K562 (cell line): Measurements from ENCODE around the gene EIF4E. TPM values are rescaled to one million over a fixed set of nuclear protein-coding genes. Genes with fewer than 3 reads are reported as not detected.
A peak's percentile ranks its signal among the peaks of the same experiment; 100 is the strongest.

ENCODE experiments used
- FOXM1 ChIP-seq, 2 experiments: fragments of 450-650 bp in 1 of 2; sonication (generic) in 1 of 2; formaldehyde crosslinking in 1 of 2; IDR thresholded peaks; 2 replicates each; pipeline versions ENCODE4 v1.6.1 to v1.9.0; 2017 to 2022; ENCODE audit warnings: low read depth in 2 of 2, mild to moderate bottlenecking in 2 of 2, missing genetic modification reagents in 1 of 2, moderate library complexity in 1 of 2
- GABPB1 ChIP-seq: sonication (generic); formaldehyde crosslinking; IDR thresholded peaks from 2 replicates; pipeline ENCODE4 v1.8.0; 2022; ENCODE audit warnings: mild to moderate bottlenecking, missing genetic modification reagents
- HNRNPLL ChIP-seq: fragments of 200-400 bp; formaldehyde crosslinking; IDR thresholded peaks from 2 replicates; pipeline ENCODE4 v1.6.1; 2017; ENCODE audit warnings: low read length, low read depth, mild to moderate bottlenecking; ENCODE audit not compliant: poor library complexity, severe bottlenecking
- MECOM ChIP-seq: fragments of 250-450 bp; sonication (Bioruptor Pico); IDR thresholded peaks from 2 replicates; pipeline ENCODE4 v1.8.0; 2022; ENCODE audit warnings: inconsistent platforms
- MEF2A ChIP-seq: IDR thresholded peaks from 2 replicates; pipeline ENCODE4 v1.6.1; 2011; ENCODE audit warnings: low read depth, mild to moderate bottlenecking, low read length, moderate library complexity; ENCODE audit not compliant: control insufficient read depth
- NR2C1 ChIP-seq, 2 experiments: fragments of 450-650 bp; IDR thresholded peaks; 2 replicates each; pipeline ENCODE4 v1.6.1; 2017; ENCODE audit warnings: mild to moderate bottlenecking in 2 of 2, antibody characterized with exemption in 1 of 2, inconsistent platforms in 1 of 2, missing compliant biosample characterization in 1 of 2, missing genetic modification characterization in 1 of 2
- POLR2A ChIP-seq: fragments of 450-650 bp; conservative IDR thresholded peaks from 2 replicates; pipeline ENCODE4 v1.6.1; 2016
- POLR2B ChIP-seq: fragments of 450-650 bp; IDR thresholded peaks from 2 replicates; pipeline ENCODE4 v1.6.1; 2018; ENCODE audit warnings: low read depth; ENCODE audit not compliant: partially characterized antibody
- PTBP1 ChIP-seq: fragments of 200-400 bp; formaldehyde crosslinking; IDR thresholded peaks from 2 replicates; pipeline ENCODE4 v1.6.1; 2017; ENCODE audit warnings: low read depth, low read length
- SMARCC2 ChIP-seq: fragments of 450-650 bp; IDR thresholded peaks from 2 replicates; pipeline ENCODE4 v1.6.1; 2017; ENCODE audit warnings: antibody characterized with exemption, moderate library complexity, mild to moderate bottlenecking, low read depth
- ZNF316 ChIP-seq: fragments of 450-650 bp; IDR thresholded peaks from 2 replicates; pipeline ENCODE4 v1.6.1; 2016
- polyA plus RNA-seq, 8 experiments: library from polyadenylated mRNA; depleted of rRNA in 4 of 8; stranded (reverse) in 5 of 8; unstranded in 3 of 8; fragments of >200 nt; fragmentation: Nextera tagmentation in 2 of 8; fragmentation: Illumina TruSeq in 1 of 8; extraction: Ambion mirVana in 2 of 8; extraction: Trizol in 1 of 8; gene quantifications; 2 replicates each; pipeline versions ENCODE4 v1.2.1 to v1.2.3, GENCODE V29; 2011 to 2014; ENCODE audit warnings: inconsistent platforms in 1 of 8, missing spikeins in 1 of 8
- total RNA-seq, 7 experiments: library from RNA; depleted of rRNA in 6 of 7; stranded (reverse); fragments of >200 nt in 6 of 7; fragmentation: Illumina TruSeq in 2 of 7; extraction: Trizol in 2 of 7; gene quantifications; 2 replicates each; pipeline versions ENCODE4 v1.2.1 to v1.2.3, GENCODE V29; 2011 to 2021; ENCODE audit warnings: low replicate concordance in 1 of 7
- TF ChIP-seq, protein P1 (sequence below): fragments of 250-450 bp; sonication (Bioruptor Pico); IDR thresholded peaks from 2 replicates; pipeline ENCODE4 v1.9.0; 2021; ENCODE audit warnings: mild to moderate bottlenecking
- TF ChIP-seq, protein P2 (sequence below): fragments of 450-650 bp; IDR thresholded peaks from 2 replicates; pipeline ENCODE4 v1.6.1; 2017; ENCODE audit warnings: antibody characterized with exemption
- TF ChIP-seq, protein P3 (sequence below), 2 experiments: fragments of 450-650 bp in 1 of 2; sonication (generic) in 1 of 2; formaldehyde crosslinking in 1 of 2; IDR thresholded peaks in 1 of 2; conservative IDR thresholded peaks in 1 of 2; 2 replicates each; pipeline versions ENCODE4 v1.6.1 to v1.8.1; 2016 to 2023; ENCODE audit warnings: mild to moderate bottlenecking in 2 of 2, moderate library complexity in 2 of 2, inconsistent platforms in 1 of 2, missing genetic modification reagents in 1 of 2
- TF ChIP-seq, protein P4 (sequence below), 3 experiments: fragments of 200-800 bp in 1 of 3; fragments of 250-450 bp in 1 of 3; fragments of 450-650 bp in 1 of 3; sonication (Bioruptor Pico) in 1 of 3; sonication (Bioruptor generic) in 1 of 3; formaldehyde crosslinking in 1 of 3; IDR thresholded peaks; 2 replicates each; pipeline versions ENCODE4 v1.6.1 to v1.8.0; 2016 to 2022; ENCODE audit warnings: mild to moderate bottlenecking in 2 of 3, missing genetic modification characterization in 2 of 3, missing compliant biosample characterization in 1 of 3, moderate library complexity in 1 of 3

The EIF4E gene
- total and polyA plus RNA-seq, 9 of the 15 experiments (the other 6 are each of a cell fraction or from before 2014, with no cell fraction given), result 164 to 489 (median 179) TPM

DNA sequence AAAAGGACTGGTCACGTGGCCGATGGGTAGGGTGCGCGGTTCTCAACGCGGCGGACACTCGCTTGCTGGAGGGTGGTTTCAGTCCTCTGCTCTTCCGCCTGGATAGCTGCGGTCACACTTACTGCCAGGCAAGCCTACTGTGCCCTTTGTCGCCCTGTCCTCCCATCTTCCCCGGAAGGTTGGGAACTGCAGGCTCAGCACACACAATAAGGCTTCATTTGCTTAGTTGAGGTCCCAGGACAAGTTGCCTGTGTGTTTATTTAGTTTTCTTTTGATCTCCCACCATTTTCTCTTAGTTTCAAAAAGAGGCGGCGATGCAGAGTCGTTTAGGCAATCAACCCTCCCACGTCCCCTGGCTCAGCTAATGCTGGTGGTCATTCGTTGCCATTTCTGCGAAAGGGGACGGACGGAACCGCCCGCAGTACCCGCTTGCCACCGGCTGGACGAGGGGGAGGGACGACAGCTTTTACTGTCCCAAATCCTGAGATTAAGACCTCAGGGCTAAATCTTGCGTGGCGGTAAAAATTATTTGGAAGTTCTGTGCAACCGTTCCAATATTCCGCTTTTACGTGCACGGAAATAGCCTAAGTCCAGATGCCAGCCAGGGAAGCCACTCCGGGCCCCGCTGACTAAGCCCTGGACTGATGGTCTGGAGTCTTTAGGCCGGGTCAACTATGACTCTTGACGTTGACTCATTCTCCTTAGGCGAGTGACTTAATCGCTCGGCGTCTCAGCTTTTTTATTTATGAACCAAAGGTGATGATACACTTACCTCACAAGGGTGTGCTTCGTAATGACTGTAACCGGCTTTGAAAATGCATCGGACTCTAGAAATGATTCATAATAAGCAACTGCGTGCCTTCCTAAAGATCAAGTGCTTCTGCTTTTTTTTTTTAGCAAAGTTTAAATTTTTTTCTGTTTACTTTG lies 671 bp upstream of the EIF4E start (continued):
- TF ChIP-seq, protein P1, sequence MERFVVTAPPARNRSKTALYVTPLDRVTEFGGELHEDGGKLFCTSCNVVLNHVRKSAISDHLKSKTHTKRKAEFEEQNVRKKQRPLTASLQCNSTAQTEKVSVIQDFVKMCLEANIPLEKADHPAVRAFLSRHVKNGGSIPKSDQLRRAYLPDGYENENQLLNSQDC, result peak; percentile 22; the same call in 1 of the 2 replicates
- TF ChIP-seq FOXM1 (IDR thresholded peaks at IDR 0.05; ENCODE audit: low read depth) (0 out of 2 replicates have a peak, but pooled peaks have one; percentile 14), FOXM1 (CRISPR knock-in tag; IDR thresholded peaks at IDR 0.05; ENCODE audit: low read depth) (no peak), NR2C1 (IDR thresholded peaks at IDR 0.05) (no peak; the same call in 1 of the 2 replicates), NR2C1 (tag; IDR thresholded peaks at IDR 0.05) (no peak), POLR2A (peak; percentile 91), HNRNPLL (peak; percentile 38), GABPB1 (CRISPR knock-in tag) (peak; percentile 57), SMARCC2 (peak; percentile 58; the same call in 1 of the 2 replicates), MEF2A (peak; percentile 47; the same call in 1 of the 2 replicates), MECOM (CRISPR knock-in tag) (0 out of 2 replicates have a peak, but pooled peaks have one; percentile 55), PTBP1 (no peak), ZNF316 (peak; percentile 27; the same call in 1 of the 2 replicates), POLR2B (peak; percentile 26)
- TF ChIP-seq, protein P2, sequence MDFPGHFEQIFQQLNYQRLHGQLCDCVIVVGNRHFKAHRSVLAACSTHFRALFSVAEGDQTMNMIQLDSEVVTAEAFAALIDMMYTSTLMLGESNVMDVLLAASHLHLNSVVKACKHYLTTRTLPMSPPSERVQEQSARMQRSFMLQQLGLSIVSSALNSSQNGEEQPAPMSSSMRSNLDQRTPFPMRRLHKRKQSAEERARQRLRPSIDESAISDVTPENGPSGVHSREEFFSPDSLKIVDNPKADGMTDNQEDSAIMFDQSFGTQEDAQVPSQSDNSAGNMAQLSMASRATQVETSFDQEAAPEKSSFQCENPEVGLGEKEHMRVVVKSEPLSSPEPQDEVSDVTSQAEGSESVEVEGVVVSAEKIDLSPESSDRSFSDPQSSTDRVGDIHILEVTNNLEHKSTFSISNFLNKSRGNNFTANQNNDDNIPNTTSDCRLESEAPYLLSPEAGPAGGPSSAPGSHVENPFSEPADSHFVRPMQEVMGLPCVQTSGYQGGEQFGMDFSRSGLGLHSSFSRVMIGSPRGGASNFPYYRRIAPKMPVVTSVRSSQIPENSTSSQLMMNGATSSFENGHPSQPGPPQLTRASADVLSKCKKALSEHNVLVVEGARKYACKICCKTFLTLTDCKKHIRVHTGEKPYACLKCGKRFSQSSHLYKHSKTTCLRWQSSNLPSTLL, result no peak
- TF ChIP-seq, protein P3, sequence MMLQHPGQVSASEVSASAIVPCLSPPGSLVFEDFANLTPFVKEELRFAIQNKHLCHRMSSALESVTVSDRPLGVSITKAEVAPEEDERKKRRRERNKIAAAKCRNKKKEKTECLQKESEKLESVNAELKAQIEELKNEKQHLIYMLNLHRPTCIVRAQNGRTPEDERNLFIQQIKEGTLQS (IDR thresholded peaks at IDR 0.05), result peak; percentile 94
- TF ChIP-seq, protein P3 (CRISPR knock-in tag; conservative IDR thresholded peaks at IDR 0.05), result 0 out of 2 replicates have a peak, but pooled peaks have one; percentile 17
- TF ChIP-seq, protein P4, sequence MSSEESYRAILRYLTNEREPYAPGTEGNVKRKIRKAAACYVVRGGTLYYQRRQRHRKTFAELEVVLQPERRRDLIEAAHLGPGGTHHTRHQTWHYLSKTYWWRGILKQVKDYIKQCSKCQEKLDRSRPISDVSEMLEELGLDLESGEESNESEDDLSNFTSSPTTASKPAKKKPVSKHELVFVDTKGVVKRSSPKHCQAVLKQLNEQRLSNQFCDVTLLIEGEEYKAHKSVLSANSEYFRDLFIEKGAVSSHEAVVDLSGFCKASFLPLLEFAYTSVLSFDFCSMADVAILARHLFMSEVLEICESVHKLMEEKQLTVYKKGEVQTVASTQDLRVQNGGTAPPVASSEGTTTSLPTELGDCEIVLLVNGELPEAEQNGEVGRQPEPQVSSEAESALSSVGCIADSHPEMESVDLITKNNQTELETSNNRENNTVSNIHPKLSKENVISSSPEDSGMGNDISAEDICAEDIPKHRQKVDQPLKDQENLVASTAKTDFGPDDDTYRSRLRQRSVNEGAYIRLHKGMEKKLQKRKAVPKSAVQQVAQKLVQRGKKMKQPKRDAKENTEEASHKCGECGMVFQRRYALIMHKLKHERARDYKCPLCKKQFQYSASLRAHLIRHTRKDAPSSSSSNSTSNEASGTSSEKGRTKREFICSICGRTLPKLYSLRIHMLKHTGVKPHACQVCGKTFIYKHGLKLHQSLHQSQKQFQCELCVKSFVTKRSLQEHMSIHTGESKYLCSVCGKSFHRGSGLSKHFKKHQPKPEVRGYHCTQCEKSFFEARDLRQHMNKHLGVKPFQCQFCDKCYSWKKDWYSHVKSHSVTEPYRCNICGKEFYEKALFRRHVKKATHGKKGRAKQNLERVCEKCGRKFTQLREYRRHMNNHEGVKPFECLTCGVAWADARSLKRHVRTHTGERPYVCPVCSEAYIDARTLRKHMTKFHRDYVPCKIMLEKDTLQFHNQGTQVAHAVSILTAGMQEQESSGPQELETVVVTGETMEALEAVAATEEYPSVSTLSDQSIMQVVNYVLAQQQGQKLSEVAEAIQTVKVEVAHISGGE (CRISPR knock-in tag; IDR thresholded peaks at IDR 0.05), result peak in 1 of 3 experiments; percentile 71; a peak in 2 of 6 replicates
